GM10847 (cell line): ENCODE measurements around the gene ASXL2.

Source experiments
- POLR2A ChIP-seq: IDR thresholded peaks from 2 replicates; pipeline ENCODE4 v1.6.1; 2011; ENCODE audit not compliant: insufficient read length; ENCODE audit errors: extremely low read depth

Gene ASXL2

DNA sequence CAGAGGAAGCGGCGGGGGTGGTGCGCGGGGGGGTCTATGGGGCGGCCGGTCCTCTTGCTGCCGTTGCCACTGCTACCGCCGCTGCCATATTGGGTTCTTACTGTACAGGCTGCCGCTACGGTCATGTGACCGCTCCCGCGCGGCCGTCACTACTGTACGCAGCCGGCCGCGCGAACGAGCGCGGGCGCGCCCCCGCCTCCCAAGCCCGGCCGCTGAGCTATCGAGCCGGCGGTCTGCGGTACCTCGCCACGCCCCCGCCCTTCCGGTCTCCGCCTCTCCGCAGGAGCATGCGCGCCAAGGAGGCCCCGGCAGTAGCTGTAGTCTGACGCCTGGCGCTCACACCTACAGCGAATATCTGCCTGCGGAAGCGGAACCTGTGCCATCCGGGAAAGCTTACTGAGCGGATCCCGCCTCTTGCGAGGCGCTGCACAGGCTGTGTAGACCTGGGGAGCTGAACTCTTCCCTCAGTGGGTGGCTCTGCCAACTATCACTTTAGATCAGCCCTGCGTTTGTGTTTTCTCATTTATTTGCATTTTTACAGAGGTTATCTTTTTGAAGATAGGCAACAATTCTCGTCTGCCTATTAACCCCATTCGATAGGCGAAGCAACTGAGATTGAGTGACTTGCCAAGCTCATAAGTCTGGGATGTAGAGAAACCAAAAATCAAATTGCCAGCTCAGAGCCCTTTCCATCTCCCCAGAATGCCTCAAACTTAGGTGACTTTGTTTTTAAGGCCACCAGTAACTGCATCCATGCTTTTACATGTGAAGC, at the start of gene ASXL2:
Gene ASXL2, minus strand, starts transcription at position 127 of the 772 bp plus-strand sequence. CDS start 265 bp downstream, outside the sequence.
- peak; percentile 92 for TF ChIP-seq POLR2A

DNA sequence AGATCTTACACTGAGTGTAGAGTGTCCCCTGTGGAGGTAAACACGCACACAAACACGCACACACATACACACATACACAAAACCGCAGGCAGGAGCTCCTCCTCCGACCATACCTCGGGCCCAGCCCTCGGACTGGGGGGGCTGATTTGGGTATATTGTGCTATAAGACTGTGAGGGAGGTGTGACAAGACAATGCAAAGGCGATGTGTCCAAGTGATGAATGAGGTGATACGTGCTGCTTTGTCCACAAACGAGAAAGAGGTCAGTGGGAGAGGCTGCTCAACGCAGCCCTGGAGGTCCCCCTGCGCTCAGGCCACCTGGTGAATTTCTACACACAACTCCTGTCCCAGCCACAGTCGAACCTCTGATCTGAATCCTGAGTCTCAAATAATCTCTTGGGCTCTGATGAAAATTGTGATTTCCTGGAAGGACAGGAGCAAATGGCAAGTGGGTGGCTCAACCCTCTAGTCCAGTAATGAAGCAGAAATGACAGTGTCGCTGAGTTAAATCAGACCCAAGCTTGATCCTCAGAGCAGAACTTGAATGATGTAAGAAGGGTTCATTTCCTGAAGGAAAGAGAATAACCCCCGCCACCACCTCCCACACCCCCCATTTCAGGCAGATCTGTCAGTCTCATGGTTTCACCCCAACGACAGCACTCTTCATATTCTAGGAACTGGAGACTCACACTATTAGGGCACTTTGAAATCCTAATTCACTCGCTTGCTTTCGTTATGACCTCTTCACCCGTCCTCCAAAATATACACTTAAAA, 48.9 kb upstream of the ASXL2 start:
- TF ChIP-seq POLR2A = no peak

DNA sequence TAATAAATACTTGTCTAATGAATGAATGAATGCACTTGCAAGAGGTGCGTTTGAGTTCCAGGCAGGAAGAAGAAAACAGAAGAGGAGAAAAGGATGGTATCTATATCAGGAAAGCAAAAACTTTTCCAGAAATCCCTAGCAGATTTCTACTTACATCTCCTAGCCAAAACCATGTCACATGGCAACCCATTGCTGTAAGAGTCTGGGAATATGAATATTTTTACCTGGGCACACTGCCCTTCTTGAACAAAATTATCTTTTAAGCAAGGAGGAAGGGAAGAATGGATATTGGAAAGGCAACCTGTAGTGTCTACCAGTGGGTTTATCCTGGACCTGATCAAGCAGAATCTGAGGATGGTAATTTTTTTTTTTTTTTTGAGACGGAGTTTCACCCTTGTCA, 44.2 kb upstream of the ASXL2 start:
- TF ChIP-seq POLR2A = no peak

DNA sequence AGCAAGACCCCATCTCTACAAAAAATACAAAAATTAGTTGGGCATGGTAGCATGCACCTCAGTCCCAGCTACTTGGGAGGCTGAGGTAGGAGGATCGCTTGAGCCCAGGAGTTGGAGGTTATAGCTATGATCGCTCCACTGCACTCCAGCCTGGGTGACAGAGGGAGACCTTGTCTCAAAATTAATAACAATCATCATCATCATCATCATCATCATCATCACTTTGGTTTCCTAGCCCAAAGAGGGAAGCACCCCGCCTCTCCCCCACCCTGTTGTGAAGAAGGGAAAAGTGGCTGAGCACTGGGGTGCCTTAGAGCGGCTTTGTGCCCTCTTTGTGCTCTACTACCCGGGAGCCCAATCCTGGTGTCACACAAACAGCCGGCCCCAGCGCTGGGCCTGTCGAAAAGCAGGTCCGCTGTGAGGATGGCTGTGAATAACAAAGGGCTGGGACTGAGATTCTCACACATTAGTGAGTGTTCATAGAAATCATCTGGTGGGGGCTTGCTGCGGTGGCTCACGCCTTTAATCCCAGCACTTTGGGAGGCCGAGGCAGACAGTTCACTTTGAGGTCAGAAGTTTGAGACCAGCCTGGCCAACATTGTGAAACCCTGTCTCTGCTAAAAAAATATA, 42.6 kb upstream of the ASXL2 start:
- TF ChIP-seq POLR2A = no peak

DNA sequence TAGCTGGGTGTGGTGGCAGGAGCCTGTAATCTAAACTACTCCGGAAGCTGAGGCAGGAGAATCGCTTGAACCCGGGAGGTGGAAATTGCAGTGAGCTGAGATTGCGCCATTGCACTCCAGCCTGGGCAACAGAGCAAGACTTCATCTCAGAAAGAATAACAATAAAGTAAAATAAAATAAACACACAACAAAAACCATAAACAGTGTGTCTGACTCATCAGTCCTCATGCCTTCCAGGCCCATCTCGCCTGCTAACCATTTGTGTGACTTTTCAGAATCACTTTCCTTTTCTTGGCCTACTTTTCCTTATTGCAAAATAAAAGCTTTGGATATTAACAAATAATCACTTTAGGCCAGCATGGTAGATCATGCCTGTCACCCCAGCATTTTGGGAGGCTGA, 42.0 kb upstream of the ASXL2 start:
- no peak for TF ChIP-seq POLR2A

DNA sequence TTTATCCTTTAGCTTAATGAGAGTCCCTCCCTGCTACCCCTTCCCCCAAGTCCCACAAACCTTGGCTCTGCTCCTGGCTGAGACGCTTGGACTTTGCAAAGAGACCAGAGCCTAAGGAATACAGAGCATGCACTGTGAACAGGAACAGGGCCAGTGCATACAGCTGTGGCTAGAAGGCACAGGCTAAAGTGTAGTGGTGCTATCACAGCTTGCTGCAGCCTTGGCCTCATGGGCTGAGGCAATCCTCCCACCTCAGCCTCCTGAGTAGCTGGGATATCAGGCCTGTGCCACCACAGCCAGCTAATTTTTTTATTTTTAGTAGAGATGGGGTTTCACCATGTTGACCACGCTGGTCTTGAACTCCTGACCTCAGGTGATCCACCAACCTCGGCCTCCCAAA, 39.5 kb upstream of the ASXL2 start:
- TF ChIP-seq POLR2A = no peak

DNA sequence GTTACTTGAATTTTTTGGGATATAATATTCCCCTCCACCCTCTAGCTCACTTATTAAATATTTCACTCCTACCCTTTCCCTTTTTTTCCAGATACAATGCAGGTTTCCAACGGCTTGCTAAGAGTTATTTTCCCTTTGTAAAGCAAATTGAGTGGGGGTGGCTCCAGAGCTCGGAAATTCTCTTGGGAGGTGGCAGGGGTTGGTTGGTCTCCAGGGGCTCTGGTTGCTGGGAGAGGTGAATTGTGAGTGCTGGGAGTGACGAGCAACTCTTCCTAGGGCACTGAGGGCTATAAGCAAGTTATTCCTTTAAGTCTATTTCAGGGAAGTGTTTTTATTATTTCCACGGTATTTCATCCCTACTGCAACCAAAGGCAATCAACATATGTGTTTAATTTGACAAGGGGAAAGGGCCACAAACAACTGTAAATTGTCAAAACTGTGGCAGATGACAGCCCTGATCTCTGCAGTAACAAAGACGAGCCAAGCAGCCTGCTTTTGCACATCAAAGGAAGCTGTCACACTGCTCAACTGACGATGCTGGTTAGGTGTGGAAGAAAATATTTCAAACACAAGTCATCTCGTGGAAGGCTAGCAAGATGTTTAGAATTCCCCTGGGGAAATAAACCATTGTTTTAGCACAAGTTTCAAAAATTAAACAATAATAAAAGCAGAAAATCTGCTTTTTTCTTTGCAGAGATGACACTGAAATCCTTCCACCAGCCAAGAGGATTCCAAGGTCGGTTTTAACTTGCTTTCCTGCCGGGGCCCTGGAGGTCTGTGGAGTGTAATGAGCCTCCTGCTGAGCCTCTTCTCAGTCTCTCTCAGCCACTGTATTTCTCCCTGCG, 34.8 kb upstream of the ASXL2 start:
- TF ChIP-seq POLR2A = no peak

DNA sequence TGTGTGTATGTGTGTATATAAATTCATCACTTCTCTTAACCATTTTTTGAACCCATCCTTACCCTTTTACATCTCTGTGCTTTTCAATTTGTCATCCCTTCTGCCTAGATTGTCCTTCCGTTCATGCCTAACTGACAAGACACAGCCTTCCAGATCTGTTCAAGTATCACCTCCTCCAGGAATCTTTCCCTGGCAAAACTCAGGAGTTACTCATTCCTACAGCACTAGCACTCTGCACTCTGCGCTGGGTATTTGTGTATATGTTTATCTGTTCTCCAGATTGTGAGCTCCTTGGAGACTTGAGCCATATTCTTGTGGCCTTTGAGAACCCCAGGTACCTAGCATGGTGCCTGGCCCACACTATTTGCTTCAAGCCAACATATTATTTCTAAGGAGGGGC, 26.8 kb upstream of the ASXL2 start:
- no peak for TF ChIP-seq POLR2A

DNA sequence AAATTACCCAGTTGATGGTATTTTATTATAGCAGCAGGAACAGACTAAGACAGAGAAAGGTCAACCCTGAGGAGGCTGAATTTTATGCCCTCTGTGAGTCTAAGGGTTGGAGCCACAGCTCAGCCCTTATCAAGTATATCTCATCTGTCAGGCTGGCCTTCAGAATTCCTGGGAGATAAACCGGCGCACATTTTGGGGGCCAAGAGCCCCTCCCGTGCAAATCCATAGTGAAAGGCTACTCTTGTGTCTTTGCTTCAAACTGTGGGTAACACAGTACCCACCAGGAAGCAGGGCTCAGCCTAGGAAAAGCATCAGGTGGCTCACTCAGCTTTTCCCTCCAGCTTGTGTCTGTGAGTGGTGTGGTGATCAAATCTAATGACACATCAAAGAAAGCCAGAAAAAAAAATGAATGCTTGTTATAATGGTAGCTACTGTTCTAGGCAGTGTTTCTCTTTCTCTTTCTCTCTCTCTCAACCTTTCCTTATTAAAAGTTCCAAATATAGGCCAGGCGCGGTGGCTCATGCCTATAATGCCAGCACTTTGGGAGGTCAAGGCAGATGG, 25.0 kb upstream of the ASXL2 start:
- TF ChIP-seq POLR2A = no peak

DNA sequence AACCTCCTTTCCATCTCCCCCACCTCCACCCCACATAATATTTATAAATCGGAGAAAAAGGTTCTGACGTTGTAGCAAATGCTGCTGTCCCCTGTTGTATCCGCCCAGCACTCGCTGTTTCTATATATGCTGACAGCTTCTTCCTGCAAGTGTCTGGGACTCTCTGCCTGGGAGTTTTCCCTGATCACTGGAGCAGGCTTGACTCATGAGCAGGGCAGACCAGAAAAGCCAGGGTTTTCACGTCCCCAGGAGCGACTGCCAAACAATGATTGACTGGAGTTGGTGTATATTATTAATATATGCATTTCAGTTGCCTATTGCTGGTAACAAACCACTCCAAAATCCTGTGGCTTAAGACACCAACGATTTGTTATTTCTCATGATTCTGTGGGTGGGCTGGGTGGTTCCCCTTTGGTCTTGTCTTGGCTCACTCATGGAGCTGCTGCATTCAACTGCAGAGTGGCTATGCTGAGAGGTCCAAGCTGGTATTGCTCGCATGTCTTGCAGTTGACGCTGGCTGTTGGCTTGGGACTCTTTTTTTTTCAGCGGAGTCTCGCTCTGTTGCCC, 21.2 kb upstream of the ASXL2 start:
- no peak for TF ChIP-seq POLR2A

DNA sequence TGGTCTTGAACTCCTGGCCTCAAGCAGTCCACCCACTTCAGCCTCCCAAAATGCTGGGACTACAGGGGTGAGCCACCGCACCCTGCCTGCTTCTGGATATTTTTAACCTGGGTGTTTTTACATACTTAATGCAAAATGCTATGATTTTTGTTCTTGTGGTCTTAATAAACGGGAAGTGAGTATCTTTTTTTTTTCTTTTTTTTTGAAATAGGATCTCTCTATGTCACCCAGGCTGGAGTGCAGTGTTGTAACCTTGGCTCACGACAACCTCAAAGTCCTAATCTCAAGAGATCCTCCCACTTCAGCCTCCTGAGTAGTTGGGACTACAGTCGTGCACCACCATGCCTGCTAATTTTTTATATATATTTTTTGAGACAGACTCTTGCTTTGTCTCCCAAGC, 19.2 kb upstream of the ASXL2 start:
- no peak for TF ChIP-seq POLR2A

DNA sequence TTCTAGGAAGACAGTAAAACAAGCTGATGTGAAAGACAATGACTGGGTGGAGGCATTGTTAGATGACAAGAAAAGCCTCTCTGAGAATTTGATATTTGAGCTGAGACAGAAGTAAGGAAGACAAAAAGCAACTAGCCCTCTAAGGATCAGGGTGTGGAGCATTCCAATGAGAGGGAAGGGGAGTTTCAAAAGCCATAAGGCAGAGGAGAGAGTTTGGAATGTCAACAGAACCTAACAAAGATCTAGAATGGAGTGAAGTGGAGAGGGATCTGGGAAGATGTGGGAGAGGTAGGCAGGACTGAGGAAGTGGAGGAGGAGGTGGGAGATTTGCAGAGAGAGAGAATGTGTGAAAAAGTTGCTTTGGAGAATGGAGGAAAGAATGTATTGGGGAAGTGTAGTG, 17.3 kb upstream of the ASXL2 start:
- TF ChIP-seq POLR2A = no peak

DNA sequence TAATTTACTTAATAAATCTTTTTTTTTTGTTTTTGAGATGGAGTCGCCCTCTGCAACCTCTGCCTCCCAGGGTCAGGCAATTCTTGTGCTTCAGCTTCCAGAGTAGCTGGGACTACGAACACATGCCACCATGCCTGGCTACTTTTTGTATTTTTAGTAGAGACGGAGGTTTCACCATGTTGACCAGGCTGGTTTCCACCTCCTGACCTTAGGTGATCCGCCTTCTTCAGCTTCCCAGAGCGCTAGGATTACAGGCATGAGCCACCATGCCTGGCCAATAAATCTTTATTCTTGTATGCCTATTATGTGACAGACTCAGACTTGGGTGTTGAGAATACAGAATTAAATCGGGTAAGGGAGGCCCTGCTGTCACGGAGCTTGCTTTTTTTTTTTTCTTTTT, 16.7 kb upstream of the ASXL2 start:
- no peak for TF ChIP-seq POLR2A

DNA sequence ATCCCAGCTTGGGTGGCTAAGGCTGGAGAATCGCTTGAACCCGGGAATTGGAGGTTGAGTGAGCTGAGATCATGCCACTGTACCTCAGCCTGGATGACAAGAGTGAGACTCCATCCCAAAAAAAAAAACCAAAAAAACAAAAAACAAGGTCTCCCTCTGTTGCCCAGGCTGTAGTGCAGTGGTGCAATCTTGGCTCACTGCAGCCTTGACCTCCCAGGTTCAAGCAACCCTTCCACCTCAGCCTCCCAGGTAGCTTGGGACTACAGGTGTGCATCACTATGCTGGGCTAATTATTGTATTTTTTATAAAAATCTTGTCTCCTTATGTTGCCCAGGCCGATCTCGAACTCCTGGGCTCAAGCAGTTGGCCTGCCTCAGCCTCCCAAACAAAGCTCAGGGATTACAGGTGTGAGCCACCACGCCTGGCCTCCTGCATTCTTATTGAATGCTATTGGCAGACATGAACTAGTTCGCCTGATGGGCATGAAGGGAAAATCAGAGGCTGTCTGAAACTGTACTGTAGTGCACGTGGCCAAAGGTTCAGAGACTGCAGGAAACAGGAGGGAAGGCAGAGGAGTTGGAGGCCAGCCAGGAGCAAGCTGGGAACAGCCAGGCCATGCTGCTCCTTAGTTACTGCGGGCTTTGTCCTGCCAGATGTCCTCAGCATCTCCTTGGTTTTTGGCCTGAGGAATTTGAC, 16.0 kb upstream of the ASXL2 start:
- TF ChIP-seq POLR2A = no peak
